ENCODE measurements around the gene MAP3K13. TPM values are rescaled to one million over a fixed set of nuclear protein-coding genes. Genes with fewer than 3 reads are reported as not detected.
A peak's percentile ranks its signal among the peaks of the same experiment; 100 is the strongest.
"Not testable (repeated sequence)": the region's sequence is repeated elsewhere in the genome, so short reads cannot be mapped to it uniquely, and the experiment has no call there.

MAP3K13 gene
- total RNA-seq, 1 donor from 2014 or later: 17.5 TPM

GRCh38 chr3:185451432-185451831 lies 88.5 kb downstream of the MAP3K13 start:
- DNase-seq (ENCODE audit: low read depth, low spot score): not testable (repeated sequence)

- DNase-seq (ENCODE audit: low read depth, low spot score): no peak
Observed at GRCh38 chr3:185457376-185457775, 94.4 kb downstream of the MAP3K13 start.

- DNase-seq (ENCODE audit: low read depth, low spot score): no peak
Observed at GRCh38 chr3:185460309-185460708, 97.4 kb downstream of the MAP3K13 start.

- no peak for DNase-seq (ENCODE audit: low read depth, low spot score)
Observed at GRCh38 chr3:185460719-185461350, 97.9 kb downstream of the MAP3K13 start.

- DNase-seq (ENCODE audit: low read depth, low spot score): no peak
Observed at GRCh38 chr3:185465471-185465870, 102.5 kb downstream of the MAP3K13 start.

- DNase-seq (ENCODE audit: low read depth, low spot score): not testable (repeated sequence)
Observed at GRCh38 chr3:185466123-185466522, 103.2 kb downstream of the MAP3K13 start.

- no peak for DNase-seq (ENCODE audit: low read depth, low spot score)
Observed at GRCh38 chr3:185469542-185469941, 106.6 kb downstream of the MAP3K13 start.

GRCh38 chr3:185470323-185470722 lies 107.4 kb downstream of the MAP3K13 start:
- DNase-seq (ENCODE audit: low read depth, low spot score): no peak

GRCh38 chr3:185473290-185473815 lies 110.4 kb downstream of the MAP3K13 start:
- DNase-seq (ENCODE audit: low read depth, low spot score): no peak

- not testable (repeated sequence) for DNase-seq (ENCODE audit: low read depth, low spot score)
Observed at GRCh38 chr3:185474922-185475321, 112.0 kb downstream of the MAP3K13 start.

GRCh38 chr3:185477316-185477715 lies 114.4 kb downstream of the MAP3K13 start:
- DNase-seq (ENCODE audit: low read depth, low spot score): no peak

- DNase-seq (ENCODE audit: low read depth, low spot score): no peak
Observed at GRCh38 chr3:185479373-185479945, 116.5 kb downstream of the MAP3K13 start.

GRCh38 chr3:185484296-185484695 lies 121.4 kb downstream of the MAP3K13 start:
- no peak for DNase-seq (ENCODE audit: low read depth, low spot score)

- DNase-seq (ENCODE audit: low read depth, low spot score): no peak
Observed at GRCh38 chr3:185486394-185486793, 123.5 kb downstream of the MAP3K13 start.

GRCh38 chr3:185488465-185488864 lies 125.5 kb downstream of the MAP3K13 start:
- no peak for DNase-seq (ENCODE audit: low read depth, low spot score)

GRCh38 chr3:185489462-185489861 lies 126.5 kb downstream of the MAP3K13 start:
- no peak for DNase-seq (ENCODE audit: low read depth, low spot score)

GRCh38 chr3:185490241-185490640 lies 127.3 kb downstream of the MAP3K13 start:
- no peak for DNase-seq (ENCODE audit: low read depth, low spot score)

- DNase-seq (ENCODE audit: low read depth, low spot score): peak; percentile 66
Observed at GRCh38 chr3:185498503-185499396, 135.8 kb downstream of the MAP3K13 start, which contains the start of gene TMEM41A. TMEM41A (minus strand) TSS chr3:185499035; CDS start chr3:185498961, 74 bp downstream.

- no peak for DNase-seq (ENCODE audit: low read depth, low spot score)
Observed at GRCh38 chr3:185502987-185503386, 140.1 kb downstream of the MAP3K13 start.

- no peak for DNase-seq (ENCODE audit: low read depth, low spot score)
Observed at GRCh38 chr3:185503521-185503920, 140.6 kb downstream of the MAP3K13 start.

GRCh38 chr3:185504636-185505035 lies 141.7 kb downstream of the MAP3K13 start:
- DNase-seq (ENCODE audit: low read depth, low spot score): no peak

GRCh38 chr3:185507883-185508282 lies 144.9 kb downstream of the MAP3K13 start:
- DNase-seq (ENCODE audit: low read depth, low spot score): no peak

All from pulmonary artery endothelial cell (primary cell).